MCF 10A (cell line): ENCODE measurements around the gene BMP6. TPM values are rescaled to one million over a fixed set of nuclear protein-coding genes. Genes with fewer than 3 reads are reported as not detected.
"Not testable (repeated sequence)": the region's sequence is repeated elsewhere in the genome, so short reads cannot be mapped to it uniquely, and the experiment has no call there.

Source experiments
- BruUV-seq: library from RNA; stranded (reverse); fragments of 400-500 nt; replicated peaks from 2 replicates; lab custom pipeline; 2021; lab: Mats Ljungman, UMichigan
- CTCF ChIA-PET: fragments of 300-600 bp; sonication (Branson Sonifier 250); formaldehyde crosslinking; extraction: SDS; loops from one replicate; lab custom pipeline; 2021; ENCODE audit warnings: antibody characterized with exemption, inconsistent platforms; lab: Yijun Ruan, JAX
- POLR2A ChIA-PET: fragments of 300-600, 350-650 bp; sonication (Branson Sonifier 250); formaldehyde crosslinking; extraction: SDS; loops from one replicate; lab custom pipeline; 2020; ENCODE audit warnings: antibody characterized with exemption, inconsistent platforms; lab: Yijun Ruan, JAX
- DNase-seq: peaks from one replicate; pipeline ENCODE4 v3.0.0-alpha.2; 2018; ENCODE audit not compliant: unreplicated experiment
- H3K27ac Mint-ChIP-seq: one replicate; pipeline ENCODE4 v1.8.0; 2022; ENCODE audit warnings: mild to moderate bottlenecking, low read depth, mixed read lengths; ENCODE audit not compliant: unreplicated experiment
- H3K27me3 Mint-ChIP-seq: one replicate; pipeline ENCODE4 v1.8.0; 2022; ENCODE audit warnings: mixed read lengths; ENCODE audit not compliant: insufficient read depth, unreplicated experiment
- H3K36me3 Mint-ChIP-seq: one replicate; pipeline ENCODE4 v1.8.0; 2022; ENCODE audit warnings: mild to moderate bottlenecking, moderate library complexity, mixed read lengths; ENCODE audit not compliant: insufficient read depth, unreplicated experiment
- H3K4me1 Mint-ChIP-seq: one replicate; pipeline ENCODE4 v1.8.0; 2022; ENCODE audit warnings: mixed read lengths; ENCODE audit not compliant: insufficient read depth, unreplicated experiment
- H3K4me3 Mint-ChIP-seq: one replicate; pipeline ENCODE4 v1.8.0; 2022; ENCODE audit warnings: mild to moderate bottlenecking, moderate library complexity, mixed read lengths; ENCODE audit not compliant: unreplicated experiment
- H3K9me3 Mint-ChIP-seq: one replicate; pipeline ENCODE4 v1.8.0; 2022; ENCODE audit warnings: mixed read lengths; ENCODE audit not compliant: unreplicated experiment
- CTCF ChIP-seq: fragments of 200-600 bp; IDR thresholded peaks from one replicate; pipeline ENCODE4 v1.8.0; 2022; ENCODE audit warnings: antibody characterized with exemption, mild to moderate bottlenecking; ENCODE audit not compliant: unreplicated experiment
- intact Hi-C: fragments of 100-400 bp; cut with micrococcal nuclease; formaldehyde crosslinking; loops from 2 replicates; pipeline ENCODE4 v1.14.1; 2022
- total RNA-seq: library from RNA; stranded (reverse); gene quantifications from 2 replicates; pipeline ENCODE4 v1.2.3, GENCODE V29; 2022

BMP6 gene
- total RNA-seq, 1 experiment from 2014 or later, result 0.12 TPM

GRCh38 chr6:7812623-7813022 is 86.7 kb downstream of the BMP6 start:
- H3K4me3 Mint-ChIP-seq, result no peak overlapping the region
- TF ChIP-seq CTCF, result no peak
- no peaks in the 10 kb centered on the region for H3K36me3 Mint-ChIP-seq
- POLR2A ChIA-PET, result no interaction called here
- CTCF ChIA-PET, result no interaction called here
- intact Hi-C loops, result no loop called here
- BruUV-seq, result no TSS peak
- H3K27me3 Mint-ChIP-seq, result no peaks in the 10 kb centered on the region
- no peak overlapping the region for H3K27ac Mint-ChIP-seq
- no peaks in the 10 kb centered on the region for H3K4me1 Mint-ChIP-seq
- H3K9me3 Mint-ChIP-seq, result no peaks in the 10 kb centered on the region
- no peak for DNase-seq

GRCh38 chr6:7813193-7813592 is 87.3 kb downstream of the BMP6 start:
- POLR2A ChIA-PET, result no interaction called here
- H3K36me3 Mint-ChIP-seq, result no peaks in the 10 kb centered on the region
- no TSS peak for BruUV-seq
- intact Hi-C loops, result no loop called here
- no peak for DNase-seq
- H3K27ac Mint-ChIP-seq, result no peak overlapping the region
- H3K4me3 Mint-ChIP-seq, result no peak overlapping the region
- CTCF ChIA-PET, result interaction anchor here (0.6 kb wide), 1 partner anchor 1132 kb away, joined by 4 read pairs; no protein-coding TSS in a partner anchor
- H3K27me3 Mint-ChIP-seq, result no peaks in the 10 kb centered on the region
- TF ChIP-seq CTCF, result no peak
- H3K4me1 Mint-ChIP-seq, result no peaks in the 10 kb centered on the region
- H3K9me3 Mint-ChIP-seq, result no peaks in the 10 kb centered on the region

GRCh38 chr6:7813704-7814103 is 87.8 kb downstream of the BMP6 start:
- no TSS peak for BruUV-seq
- ChIA-PET POLR2A (no interaction called here), CTCF (interaction anchor here (0.6 kb wide), 2 partner anchors 570 to 1132 kb away, joined by 3 to 4 read pairs; no protein-coding TSS in a partner anchor)
- Mint-ChIP-seq H3K27ac (no peak overlapping the region), H3K4me1 (no peaks in the 10 kb centered on the region), H3K36me3 (no peaks in the 10 kb centered on the region), H3K4me3 (no peak overlapping the region), H3K27me3 (no peaks in the 10 kb centered on the region), H3K9me3 (no peaks in the 10 kb centered on the region)
- no peak for DNase-seq
- TF ChIP-seq CTCF, result no peak
- intact Hi-C loops, result no loop called here

- Mint-ChIP-seq H3K27me3 (no peaks in the 10 kb centered on the region), H3K9me3 (no peaks in the 10 kb centered on the region), H3K27ac (no peak overlapping the region), H3K36me3 (no peaks in the 10 kb centered on the region), H3K4me1 (no peaks in the 10 kb centered on the region), H3K4me3 (no peak overlapping the region)
- no TSS peak for BruUV-seq
- DNase-seq, result no peak
- CTCF ChIA-PET, result no interaction called here
- POLR2A ChIA-PET, result no interaction called here
- TF ChIP-seq CTCF, result no peak
- intact Hi-C loops, result no loop called here
Observed at GRCh38 chr6:7815716-7816115, 89.8 kb downstream of the BMP6 start.

GRCh38 chr6:7817184-7817583 is 91.3 kb downstream of the BMP6 start:
- CTCF ChIA-PET, BruUV-seq, H3K36me3 Mint-ChIP-seq, H3K9me3 Mint-ChIP-seq, DNase-seq, intact Hi-C loops, H3K4me3 Mint-ChIP-seq, H3K4me1 Mint-ChIP-seq, POLR2A ChIA-PET, H3K27ac Mint-ChIP-seq, H3K27me3 Mint-ChIP-seq: not testable (repeated sequence)
